SU-DHL-6 (cell line): Measurements from ENCODE around the gene PUS10.

Experiments used
- CTCF ChIP-seq: fragments of 200-600 bp; sonication (generic); IDR thresholded peaks from one replicate; pipeline ENCODE4 v1.5.1; 2017; ENCODE audit warnings: antibody characterized with exemption, mild to moderate bottlenecking, low read length, moderate library complexity; ENCODE audit not compliant: insufficient read depth, poor library complexity, severe bottlenecking
- EZH2phosphoT487 ChIP-seq: fragments of 200-600 bp; sonication (generic), shearing (Covaris generic); conservative IDR thresholded peaks from 2 replicates; pipeline ENCODE4 v1.6.1; 2018; ENCODE audit warnings: mild to moderate bottlenecking, antibody characterized with exemption, low read length, moderate library complexity, mixed read lengths

- TF ChIP-seq CTCF (no peak), EZH2phosphoT487 (no peak)
Measured at GRCh38 chr2:60898567-60898966, 119.5 kb downstream of the PUS10 start.
